Liver (tissue), 9 donors: ENCODE data around the gene TPX2. TPM values are rescaled to one million over a fixed set of nuclear protein-coding genes. Genes with fewer than 3 reads are reported as not detected.

Source experiments
- DNase-seq: peaks from one replicate; pipeline ENCODE4 v3.0.0-alpha.2; 2017; ENCODE audit warnings: low spot score
- H3K27ac ChIP-seq, 2 donors: one replicate each; pipeline ENCODE4 v1.7.0; 2013; ENCODE audit warnings: inconsistent platforms in 2 of 2, low read length in 2 of 2, control low read depth in 1 of 2, low read depth in 1 of 2, mild to moderate bottlenecking in 1 of 2
- H3K27me3 ChIP-seq, 4 donors: one replicate each; pipeline versions ENCODE4 v1.6.1 to v1.7.0; 2013; ENCODE audit warnings: low read length in 3 of 4, inconsistent platforms in 1 of 4, mild to moderate bottlenecking in 1 of 4, moderate library complexity in 1 of 4; ENCODE audit not compliant: control insufficient read depth in 4 of 4, insufficient read depth in 4 of 4
- H3K36me3 ChIP-seq, 4 donors: one replicate each; pipeline versions ENCODE4 v1.6.1 to v1.7.0; 2013; ENCODE audit warnings: low read length in 3 of 4, mild to moderate bottlenecking in 3 of 4, low read depth in 1 of 4, moderate library complexity in 1 of 4; ENCODE audit not compliant: control insufficient read depth in 4 of 4, insufficient read depth in 3 of 4
- H3K4me1 ChIP-seq, 4 donors: one replicate each; pipeline versions ENCODE4 v1.6.1 to v1.7.0; 2013; ENCODE audit warnings: low read length in 3 of 4, mild to moderate bottlenecking in 3 of 4, moderate library complexity in 1 of 4; ENCODE audit not compliant: control insufficient read depth in 4 of 4, insufficient read depth in 4 of 4
- H3K4me3 ChIP-seq, 3 donors: one replicate each; pipeline versions ENCODE4 v1.6.1 to v1.7.0; 2013; ENCODE audit warnings: low read length in 3 of 3, control low read depth in 1 of 3, low read depth in 1 of 3, mild to moderate bottlenecking in 1 of 3
- H3K9ac ChIP-seq, 2 donors: one replicate each; pipeline ENCODE4 v1.7.0; 2013; ENCODE audit warnings: low read length in 2 of 2, mild to moderate bottlenecking in 2 of 2, moderate library complexity in 2 of 2, control low read depth in 1 of 2, low read depth in 1 of 2
- H3K9me3 ChIP-seq, 4 donors: one replicate each; pipeline versions ENCODE4 v1.6.1 to v1.7.0; 2013; ENCODE audit warnings: low read length in 3 of 4; ENCODE audit not compliant: control insufficient read depth in 4 of 4
- EGR1 ChIP-seq, 2 donors: IDR thresholded peaks; 2 replicates each; pipeline ENCODE4 v1.6.1; 2016 to 2018; ENCODE audit warnings: antibody characterized with exemption in 2 of 2, low read depth in 2 of 2
- FOXA1 ChIP-seq: IDR thresholded peaks from 2 replicates; pipeline ENCODE4 v1.6.1; 2016; ENCODE audit warnings: antibody characterized with exemption
- FOXA2 ChIP-seq: IDR thresholded peaks from 2 replicates; pipeline ENCODE4 v1.6.1; 2016; ENCODE audit warnings: antibody characterized with exemption
- HNF4A ChIP-seq, 2 donors: conservative IDR thresholded peaks; 2 replicates each; pipeline ENCODE4 v1.6.1; 2016; ENCODE audit warnings: antibody characterized with exemption in 2 of 2, mild to moderate bottlenecking in 2 of 2
- HNF4G ChIP-seq: IDR thresholded peaks from 2 replicates; pipeline ENCODE4 v1.6.1; 2016; ENCODE audit warnings: antibody characterized with exemption
- JUND ChIP-seq, 2 donors: IDR thresholded peaks; 2 replicates each; pipeline ENCODE4 v1.6.1; 2016; ENCODE audit warnings: antibody characterized with exemption in 2 of 2
- NR2F2 ChIP-seq: IDR thresholded peaks from 2 replicates; pipeline ENCODE4 v1.6.1; 2016; ENCODE audit warnings: antibody characterized with exemption
- RAD21 ChIP-seq, 2 donors: IDR thresholded peaks; 2 replicates each; pipeline ENCODE4 v1.6.1; 2016; ENCODE audit warnings: antibody characterized with exemption in 2 of 2, mild to moderate bottlenecking in 2 of 2
- RXRA ChIP-seq, 2 donors: IDR thresholded peaks; 2 replicates each; pipeline ENCODE4 v1.6.1; 2017 to 2018; ENCODE audit warnings: antibody characterized with exemption in 2 of 2, mild to moderate bottlenecking in 1 of 2
- SP1 ChIP-seq: IDR thresholded peaks from 2 replicates; pipeline ENCODE4 v1.6.1; 2018; ENCODE audit warnings: antibody characterized with exemption, mild to moderate bottlenecking
- YY1 ChIP-seq: IDR thresholded peaks from 2 replicates; pipeline ENCODE4 v1.6.1; 2016; ENCODE audit warnings: antibody characterized with exemption, mild to moderate bottlenecking
- WGBS: extraction: QIAGEN DNeasy Blood & Tissue Kit; methylation state at CpG from one replicate; pipeline ENCODE4 v1.1.7; 2013; 5-methylcytosine and 5-hydroxymethylcytosine counted together
- polyA plus RNA-seq, 2 donors: library from polyadenylated mRNA; stranded (reverse) in 1 of 2; unstranded in 1 of 2; fragments of 200-250 nt in 1 of 2; fragments of >200 nt in 1 of 2; fragmentation: Nextera tagmentation in 1 of 2; extraction: Ambion mirVana in 1 of 2; gene quantifications; one replicate each; pipeline versions ENCODE4 v1.2.1 to v1.2.3, GENCODE V29; 2013 to 2015
- total RNA-seq, 2 donors: library from RNA; depleted of rRNA; stranded (reverse); fragments of >200 nt; gene quantifications; one replicate each; pipeline ENCODE4 v1.2.3, GENCODE V29; 2014
- TF ChIP-seq, protein P1 (sequence below): IDR thresholded peaks from 2 replicates; pipeline ENCODE4 v1.6.1; 2016; ENCODE audit warnings: antibody characterized with exemption
- TF ChIP-seq, protein P2 (sequence below): fragments of 150-350 bp; IDR thresholded peaks from 2 replicates; pipeline ENCODE4 v1.5.1; 2017; ENCODE audit warnings: improper control_type of control experiment, low read depth, low read length; ENCODE audit not compliant: missing input control
- TF ChIP-seq, protein P3 (sequence below): IDR thresholded peaks from 2 replicates; pipeline ENCODE4 v1.6.1; 2016; ENCODE audit warnings: antibody characterized with exemption, mild to moderate bottlenecking
- TF ChIP-seq, protein P4 (sequence below): IDR thresholded peaks from 2 replicates; pipeline ENCODE4 v1.6.1; 2016; ENCODE audit warnings: antibody characterized with exemption
- TF ChIP-seq, protein P5 (sequence below): IDR thresholded peaks from 2 replicates; pipeline ENCODE4 v1.6.1; 2016; ENCODE audit warnings: antibody characterized with exemption
- donor health status: healthy.
- donor health status: healthy.
- donor health status: healthy.
- donor health status: healthy.
- donor health status: healthy.

TPX2 gene
- total and polyA plus RNA-seq, 4 donors = 1.1 to 40.8 (median 2.4) TPM

DNA sequence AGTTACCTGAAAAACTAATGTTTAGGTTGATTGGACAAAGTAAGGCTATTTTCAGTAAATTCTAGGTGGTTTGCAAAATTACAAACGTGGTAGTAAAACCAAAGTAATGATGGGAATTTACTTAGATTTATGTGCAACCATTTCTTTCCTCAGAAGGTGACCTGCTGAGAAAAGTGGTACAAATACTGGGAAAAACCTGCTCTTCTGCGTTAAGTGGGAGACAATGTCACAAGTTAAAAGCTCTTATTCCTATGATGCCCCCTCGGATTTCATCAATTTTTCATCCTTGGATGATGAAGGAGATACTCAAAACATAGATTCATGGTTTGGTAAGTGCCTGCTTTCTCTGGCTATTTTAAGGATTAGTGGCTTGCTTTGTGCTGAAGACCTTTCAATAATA is 18.2 kb downstream of the TPX2 start:
- 97% methylated on average over 3 of the region's 3 CpGs for WGBS
- Histone ChIP-seq H3K4me1 (peaks cover 0 to 4% (median 2%) of the 10 kb centered on the region in 4 donors), H3K36me3 (no peaks in the 10 kb centered on the region), H3K27ac (no peak overlapping the region), H3K27me3 (no peaks in the 10 kb centered on the region), H3K9me3 (no peaks in the 10 kb centered on the region), H3K9ac (no peak overlapping the region), H3K4me3 (no peak overlapping the region)
- no peak for DNase-seq
- TF ChIP-seq EGR1 (IDR thresholded peaks at IDR 0.05; ENCODE audit: low read depth in 2 of 2) (no peak), HNF4G (no peak), NR2F2 (no peak), RXRA (IDR thresholded peaks at IDR 0.05) (no peak)
- TF ChIP-seq, protein P1, sequence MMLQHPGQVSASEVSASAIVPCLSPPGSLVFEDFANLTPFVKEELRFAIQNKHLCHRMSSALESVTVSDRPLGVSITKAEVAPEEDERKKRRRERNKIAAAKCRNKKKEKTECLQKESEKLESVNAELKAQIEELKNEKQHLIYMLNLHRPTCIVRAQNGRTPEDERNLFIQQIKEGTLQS = no peak
- TF ChIP-seq, protein P2, sequence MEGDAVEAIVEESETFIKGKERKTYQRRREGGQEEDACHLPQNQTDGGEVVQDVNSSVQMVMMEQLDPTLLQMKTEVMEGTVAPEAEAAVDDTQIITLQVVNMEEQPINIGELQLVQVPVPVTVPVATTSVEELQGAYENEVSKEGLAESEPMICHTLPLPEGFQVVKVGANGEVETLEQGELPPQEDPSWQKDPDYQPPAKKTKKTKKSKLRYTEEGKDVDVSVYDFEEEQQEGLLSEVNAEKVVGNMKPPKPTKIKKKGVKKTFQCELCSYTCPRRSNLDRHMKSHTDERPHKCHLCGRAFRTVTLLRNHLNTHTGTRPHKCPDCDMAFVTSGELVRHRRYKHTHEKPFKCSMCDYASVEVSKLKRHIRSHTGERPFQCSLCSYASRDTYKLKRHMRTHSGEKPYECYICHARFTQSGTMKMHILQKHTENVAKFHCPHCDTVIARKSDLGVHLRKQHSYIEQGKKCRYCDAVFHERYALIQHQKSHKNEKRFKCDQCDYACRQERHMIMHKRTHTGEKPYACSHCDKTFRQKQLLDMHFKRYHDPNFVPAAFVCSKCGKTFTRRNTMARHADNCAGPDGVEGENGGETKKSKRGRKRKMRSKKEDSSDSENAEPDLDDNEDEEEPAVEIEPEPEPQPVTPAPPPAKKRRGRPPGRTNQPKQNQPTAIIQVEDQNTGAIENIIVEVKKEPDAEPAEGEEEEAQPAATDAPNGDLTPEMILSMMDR = no peak
- TF ChIP-seq, protein P3, sequence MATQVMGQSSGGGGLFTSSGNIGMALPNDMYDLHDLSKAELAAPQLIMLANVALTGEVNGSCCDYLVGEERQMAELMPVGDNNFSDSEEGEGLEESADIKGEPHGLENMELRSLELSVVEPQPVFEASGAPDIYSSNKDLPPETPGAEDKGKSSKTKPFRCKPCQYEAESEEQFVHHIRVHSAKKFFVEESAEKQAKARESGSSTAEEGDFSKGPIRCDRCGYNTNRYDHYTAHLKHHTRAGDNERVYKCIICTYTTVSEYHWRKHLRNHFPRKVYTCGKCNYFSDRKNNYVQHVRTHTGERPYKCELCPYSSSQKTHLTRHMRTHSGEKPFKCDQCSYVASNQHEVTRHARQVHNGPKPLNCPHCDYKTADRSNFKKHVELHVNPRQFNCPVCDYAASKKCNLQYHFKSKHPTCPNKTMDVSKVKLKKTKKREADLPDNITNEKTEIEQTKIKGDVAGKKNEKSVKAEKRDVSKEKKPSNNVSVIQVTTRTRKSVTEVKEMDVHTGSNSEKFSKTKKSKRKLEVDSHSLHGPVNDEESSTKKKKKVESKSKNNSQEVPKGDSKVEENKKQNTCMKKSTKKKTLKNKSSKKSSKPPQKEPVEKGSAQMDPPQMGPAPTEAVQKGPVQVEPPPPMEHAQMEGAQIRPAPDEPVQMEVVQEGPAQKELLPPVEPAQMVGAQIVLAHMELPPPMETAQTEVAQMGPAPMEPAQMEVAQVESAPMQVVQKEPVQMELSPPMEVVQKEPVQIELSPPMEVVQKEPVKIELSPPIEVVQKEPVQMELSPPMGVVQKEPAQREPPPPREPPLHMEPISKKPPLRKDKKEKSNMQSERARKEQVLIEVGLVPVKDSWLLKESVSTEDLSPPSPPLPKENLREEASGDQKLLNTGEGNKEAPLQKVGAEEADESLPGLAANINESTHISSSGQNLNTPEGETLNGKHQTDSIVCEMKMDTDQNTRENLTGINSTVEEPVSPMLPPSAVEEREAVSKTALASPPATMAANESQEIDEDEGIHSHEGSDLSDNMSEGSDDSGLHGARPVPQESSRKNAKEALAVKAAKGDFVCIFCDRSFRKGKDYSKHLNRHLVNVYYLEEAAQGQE = no peak
- TF ChIP-seq, protein P4, sequence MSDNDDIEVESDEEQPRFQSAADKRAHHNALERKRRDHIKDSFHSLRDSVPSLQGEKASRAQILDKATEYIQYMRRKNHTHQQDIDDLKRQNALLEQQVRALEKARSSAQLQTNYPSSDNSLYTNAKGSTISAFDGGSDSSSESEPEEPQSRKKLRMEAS = no peak

DNA sequence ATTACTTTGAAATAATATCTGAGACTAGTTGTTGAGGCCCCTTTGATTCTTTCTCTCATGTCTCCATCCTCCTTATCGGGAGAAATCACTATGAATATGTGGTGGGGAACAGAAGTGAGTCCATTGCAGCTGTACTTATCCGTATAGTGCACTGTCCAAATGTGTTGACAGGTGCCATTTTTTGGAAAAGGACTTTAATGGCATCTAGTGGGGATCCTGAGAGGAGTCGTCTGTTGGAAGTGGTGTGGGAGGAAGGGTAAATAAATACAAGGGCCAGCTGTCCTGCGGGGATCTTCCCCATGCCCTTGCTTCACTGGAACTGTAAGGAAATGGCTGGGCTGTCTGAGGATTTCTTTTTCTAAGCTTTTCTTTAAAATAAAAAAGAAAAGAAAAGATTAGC is 19.4 kb downstream of the TPX2 start:
- 65% methylated on average over 4 of the region's 4 CpGs for WGBS
- no peak for DNase-seq
- no peak for TF ChIP-seq JUND (IDR thresholded peaks at IDR 0.05)
- Histone ChIP-seq H3K9ac (no peak overlapping the region), H3K27me3 (no peaks in the 10 kb centered on the region), H3K27ac (no peak overlapping the region), H3K36me3 (no peaks in the 10 kb centered on the region), H3K9me3 (no peaks in the 10 kb centered on the region), H3K4me1 (peaks cover 0 to 4% (median 2%) of the 10 kb centered on the region in 4 donors), H3K4me3 (no peak overlapping the region)

DNA sequence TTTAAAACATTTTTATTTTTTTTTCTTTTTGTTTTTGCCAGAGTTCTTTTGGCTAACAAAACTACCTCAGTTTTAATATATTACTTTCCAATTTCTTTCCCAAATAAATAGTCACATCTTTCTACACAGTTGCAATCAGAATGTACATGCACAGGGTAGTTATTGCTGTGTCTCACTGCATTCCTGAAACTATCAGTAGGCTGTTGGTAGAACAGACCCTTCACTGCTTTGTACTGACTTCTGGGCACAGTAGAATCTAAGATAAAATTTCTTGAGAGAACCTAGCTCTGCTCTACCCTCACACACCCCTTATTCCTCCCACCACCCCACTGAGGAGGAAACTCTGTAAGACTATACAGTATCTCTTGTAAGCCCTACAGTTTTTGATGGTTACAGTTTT is 19.9 kb downstream of the TPX2 start:
- no peaks in the 10 kb centered on the region for H3K36me3 ChIP-seq
- H3K27ac ChIP-seq = no peak overlapping the region
- H3K4me1 ChIP-seq = peaks cover 0 to 4% (median 2%) of the 10 kb centered on the region in 4 donors
- no peaks in the 10 kb centered on the region for H3K9me3 ChIP-seq
- no peaks in the 10 kb centered on the region for H3K27me3 ChIP-seq
- H3K4me3 ChIP-seq = no peak overlapping the region
- no peak overlapping the region for H3K9ac ChIP-seq
- no peak for DNase-seq
- TF ChIP-seq, protein P1 = no peak
- TF ChIP-seq YY1 = no peak
- no peak for TF ChIP-seq RAD21 (IDR thresholded peaks at IDR 0.05)
- TF ChIP-seq EGR1 (IDR thresholded peaks at IDR 0.05; ENCODE audit: low read depth in 2 of 2) = no peak
- TF ChIP-seq FOXA1 = no peak
- no peak for TF ChIP-seq SP1
- TF ChIP-seq, protein P2 = no peak
- no peak for TF ChIP-seq HNF4A (conservative IDR thresholded peaks at IDR 0.05)
- TF ChIP-seq RXRA (IDR thresholded peaks at IDR 0.05) = no peak
- no peak for TF ChIP-seq HNF4G
- TF ChIP-seq, protein P4 = no peak
- TF ChIP-seq, protein P5, sequence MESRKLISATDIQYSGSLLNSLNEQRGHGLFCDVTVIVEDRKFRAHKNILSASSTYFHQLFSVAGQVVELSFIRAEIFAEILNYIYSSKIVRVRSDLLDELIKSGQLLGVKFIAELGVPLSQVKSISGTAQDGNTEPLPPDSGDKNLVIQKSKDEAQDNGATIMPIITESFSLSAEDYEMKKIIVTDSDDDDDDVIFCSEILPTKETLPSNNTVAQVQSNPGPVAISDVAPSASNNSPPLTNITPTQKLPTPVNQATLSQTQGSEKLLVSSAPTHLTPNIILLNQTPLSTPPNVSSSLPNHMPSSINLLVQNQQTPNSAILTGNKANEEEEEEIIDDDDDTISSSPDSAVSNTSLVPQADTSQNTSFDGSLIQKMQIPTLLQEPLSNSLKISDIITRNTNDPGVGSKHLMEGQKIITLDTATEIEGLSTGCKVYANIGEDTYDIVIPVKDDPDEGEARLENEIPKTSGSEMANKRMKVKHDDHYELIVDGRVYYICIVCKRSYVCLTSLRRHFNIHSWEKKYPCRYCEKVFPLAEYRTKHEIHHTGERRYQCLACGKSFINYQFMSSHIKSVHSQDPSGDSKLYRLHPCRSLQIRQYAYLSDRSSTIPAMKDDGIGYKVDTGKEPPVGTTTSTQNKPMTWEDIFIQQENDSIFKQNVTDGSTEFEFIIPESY = no peak
- TF ChIP-seq NR2F2 = no peak
- TF ChIP-seq FOXA2 = no peak
